CD14-positive monocyte (primary cell): ENCODE measurements around the gene CIP2A. TPM values are rescaled to one million over a fixed set of nuclear protein-coding genes. Genes with fewer than 3 reads are reported as not detected.

ENCODE experiments used
- DNase-seq, 3 donors: peaks; one replicate each; pipeline ENCODE4 v3.0.0-alpha.2; 2011 to 2022
- H2AFZ ChIP-seq: 2 replicates; pipeline ENCODE4 v1.6.0; 2012; ENCODE audit warnings: mild to moderate bottlenecking, low read depth, low read length, inconsistent platforms; ENCODE audit not compliant: insufficient read depth, poor library complexity, severe bottlenecking
- H3K27ac ChIP-seq, 2 donors: 1 replicate in 1 of 2; 2 replicates in 1 of 2; pipeline ENCODE4 v1.5.1; 2012 to 2013; ENCODE audit warnings: low read length in 2 of 2, control low read depth in 1 of 2, inconsistent platforms in 1 of 2, low read depth in 1 of 2, mild to moderate bottlenecking in 1 of 2
- H3K27me3 ChIP-seq, 2 donors: one replicate each; pipeline versions ENCODE4 v1.6.0 to v1.6.1; 2011 to 2013; ENCODE audit warnings: low read length in 2 of 2; ENCODE audit not compliant: control insufficient read depth in 2 of 2, insufficient read depth in 2 of 2
- H3K36me3 ChIP-seq, 2 donors: replicated peaks in 1 of 2; 1 replicate in 1 of 2; 2 replicates in 1 of 2; pipeline versions ENCODE4 v1.5.1 to v1.6.1; 2012 to 2013; ENCODE audit warnings: low read length in 2 of 2, control low read depth in 1 of 2, inconsistent platforms in 1 of 2, mild to moderate bottlenecking in 1 of 2; ENCODE audit not compliant: insufficient read depth in 2 of 2, control insufficient read depth in 1 of 2
- H3K4me1 ChIP-seq, 2 donors: 1 replicate in 1 of 2; 2 replicates in 1 of 2; pipeline versions ENCODE4 v1.5.1 to v1.6.1; 2012 to 2013; ENCODE audit warnings: low read length in 2 of 2, control low read depth in 1 of 2, inconsistent platforms in 1 of 2, mild to moderate bottlenecking in 1 of 2, moderate library complexity in 1 of 2; ENCODE audit not compliant: insufficient read depth in 2 of 2, control insufficient read depth in 1 of 2
- H3K4me2 ChIP-seq: replicated peaks from 2 replicates; pipeline ENCODE3; 2012; ENCODE audit warnings: low read length, moderate library complexity, mild to moderate bottlenecking; ENCODE audit not compliant: poor library complexity, severe bottlenecking; ENCODE audit errors: extremely low read depth
- H3K4me3 ChIP-seq, 3 experiments: fragments of 200-600 bp in 1 of 3; sonication (generic) in 1 of 3; replicated peaks in 1 of 3; 1 replicate in 2 of 3; 2 replicates in 1 of 3; pipeline ENCODE4 v1.5.1; 2011 to 2013; ENCODE audit warnings: low read length in 3 of 3, mild to moderate bottlenecking in 3 of 3, control low read depth in 2 of 3, low read depth in 2 of 3, inconsistent platforms in 1 of 3, moderate library complexity in 1 of 3
- H3K79me2 ChIP-seq: 2 replicates; pipeline ENCODE4 v1.6.0; 2012; ENCODE audit warnings: mild to moderate bottlenecking, control low read depth, inconsistent platforms, low read length, moderate library complexity; ENCODE audit not compliant: insufficient read depth
- H3K9ac ChIP-seq: 2 replicates; pipeline ENCODE4 v1.6.0; 2017; ENCODE audit warnings: low read length, mild to moderate bottlenecking; ENCODE audit not compliant: insufficient read depth, poor library complexity, severe bottlenecking
- H3K9me3 ChIP-seq, 2 donors: replicated peaks in 1 of 2; 1 replicate in 1 of 2; 2 replicates in 1 of 2; pipeline versions ENCODE4 v1.5.1 to v1.6.1; 2012 to 2013; ENCODE audit warnings: low read length in 2 of 2, control low read depth in 1 of 2; ENCODE audit not compliant: control insufficient read depth in 1 of 2, insufficient read depth in 1 of 2
- H4K20me1 ChIP-seq: 2 replicates; pipeline ENCODE4 v1.6.0; 2012; ENCODE audit warnings: mild to moderate bottlenecking, low read length, control low read depth, moderate library complexity; ENCODE audit not compliant: insufficient read depth
- H3K27ac Mint-ChIP-seq, 7 donors: one replicate each; pipeline ENCODE4 v1.8.0; 2020; ENCODE audit warnings: mild to moderate bottlenecking in 7 of 7, mixed read lengths in 7 of 7, moderate library complexity in 6 of 7, inconsistent platforms in 2 of 7
- H3K27me3 Mint-ChIP-seq, 3 donors: one replicate each; pipeline ENCODE4 v1.8.0; 2021 to 2022; ENCODE audit warnings: low read depth in 3 of 3, mild to moderate bottlenecking in 3 of 3, mixed read lengths in 3 of 3, moderate library complexity in 3 of 3, inconsistent platforms in 1 of 3
- H3K36me3 Mint-ChIP-seq, 2 donors: one replicate each; pipeline ENCODE4 v1.8.0; 2020; ENCODE audit warnings: mixed read lengths in 2 of 2, inconsistent platforms in 1 of 2, mild to moderate bottlenecking in 1 of 2
- H3K4me1 Mint-ChIP-seq: one replicate; pipeline ENCODE4 v1.8.0; 2020; ENCODE audit warnings: mild to moderate bottlenecking, mixed read lengths
- H3K4me3 Mint-ChIP-seq, 2 donors: one replicate each; pipeline ENCODE4 v1.8.0; 2020; ENCODE audit warnings: mild to moderate bottlenecking in 2 of 2, mixed read lengths in 2 of 2, moderate library complexity in 1 of 2
- H3K9me3 Mint-ChIP-seq, 7 donors: one replicate each; pipeline ENCODE4 v1.8.0; 2020 to 2022; ENCODE audit warnings: mixed read lengths in 7 of 7, mild to moderate bottlenecking in 6 of 7, moderate library complexity in 6 of 7, inconsistent platforms in 2 of 7
- WGBS: methylation state at CpG from one replicate; pipeline ENCODE4 v1.1.5; 2013; ENCODE audit warnings: missing lambda C conversion rate; ENCODE audit not compliant: insufficient coverage; 5-methylcytosine and 5-hydroxymethylcytosine counted together
- intact Hi-C, 2 donors: fragments of 100-400 bp; cut with micrococcal nuclease; formaldehyde crosslinking; loops; one replicate each; pipeline versions ENCODE4 v1.15.0 to v1.15.1; 2023
- polyA plus RNA-seq, 3 donors: library from polyadenylated mRNA; depleted of rRNA in 1 of 3; unstranded in 2 of 3; stranded (reverse) in 1 of 3; fragments of 300-500 nt in 2 of 3; fragments of >200 nt in 1 of 3; fragmentation: Illumina TruSeq in 2 of 3; gene quantifications; 1 replicate in 2 of 3; 2 replicates in 1 of 3; pipeline ENCODE4 v1.2.3, GENCODE V29; 2012 to 2021
- TF ChIP-seq, protein P1 (sequence below): fragments of 200-600 bp; IDR thresholded peaks from one replicate; pipeline ENCODE4 v1.8.0; 2022; ENCODE audit warnings: antibody characterized with exemption, mild to moderate bottlenecking

CIP2A gene
- polyA plus RNA-seq, 3 donors = 0.57 to 5.0 (median 1.3) TPM

DNA sequence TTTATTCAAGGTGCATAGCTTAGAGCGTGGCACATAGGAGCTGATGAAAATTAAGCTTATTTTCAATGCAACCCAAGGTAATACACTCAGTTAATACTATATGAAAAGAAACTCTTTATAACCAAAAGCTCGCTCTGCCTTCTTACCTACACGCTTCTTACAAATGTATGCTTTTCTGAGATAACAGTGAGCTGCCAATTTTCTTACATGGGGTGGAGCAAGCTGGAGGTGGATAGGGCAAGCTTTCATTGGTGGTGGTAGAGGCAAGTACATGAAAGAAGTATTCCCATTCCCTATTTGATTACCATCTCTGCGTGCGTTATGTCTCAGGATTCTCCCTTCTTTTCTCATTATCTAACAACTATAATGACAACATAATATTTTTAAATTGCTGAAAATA is 9.1 kb upstream of the CIP2A start:
- Mint-ChIP-seq H3K4me1 (peaks cover 15% of the 10 kb centered on the region), H3K27me3 (no peaks in the 10 kb centered on the region), H3K4me3 (no peak overlapping the region), H3K27ac (no peak overlapping the region), H3K36me3 (no peaks in the 10 kb centered on the region), H3K9me3 (peaks cover 0 to 8% (median 2%) of the 10 kb centered on the region in 7 donors)
- Histone ChIP-seq H3K27ac (no peak overlapping the region), H3K9ac (no peak overlapping the region), H3K9me3 (no peaks in the 10 kb centered on the region), H3K79me2 (no peaks in the 10 kb centered on the region), H3K4me1 (peaks cover 3 to 11% of the 10 kb centered on the region in 2 donors), H3K4me2 (no peak overlapping the region), H2AFZ (no peak overlapping the region), H3K4me3 (no peak overlapping the region), H4K20me1 (no peaks in the 10 kb centered on the region), H3K36me3 (no peaks in the 10 kb centered on the region), H3K27me3 (no peaks in the 10 kb centered on the region)
- TF ChIP-seq, protein P1, sequence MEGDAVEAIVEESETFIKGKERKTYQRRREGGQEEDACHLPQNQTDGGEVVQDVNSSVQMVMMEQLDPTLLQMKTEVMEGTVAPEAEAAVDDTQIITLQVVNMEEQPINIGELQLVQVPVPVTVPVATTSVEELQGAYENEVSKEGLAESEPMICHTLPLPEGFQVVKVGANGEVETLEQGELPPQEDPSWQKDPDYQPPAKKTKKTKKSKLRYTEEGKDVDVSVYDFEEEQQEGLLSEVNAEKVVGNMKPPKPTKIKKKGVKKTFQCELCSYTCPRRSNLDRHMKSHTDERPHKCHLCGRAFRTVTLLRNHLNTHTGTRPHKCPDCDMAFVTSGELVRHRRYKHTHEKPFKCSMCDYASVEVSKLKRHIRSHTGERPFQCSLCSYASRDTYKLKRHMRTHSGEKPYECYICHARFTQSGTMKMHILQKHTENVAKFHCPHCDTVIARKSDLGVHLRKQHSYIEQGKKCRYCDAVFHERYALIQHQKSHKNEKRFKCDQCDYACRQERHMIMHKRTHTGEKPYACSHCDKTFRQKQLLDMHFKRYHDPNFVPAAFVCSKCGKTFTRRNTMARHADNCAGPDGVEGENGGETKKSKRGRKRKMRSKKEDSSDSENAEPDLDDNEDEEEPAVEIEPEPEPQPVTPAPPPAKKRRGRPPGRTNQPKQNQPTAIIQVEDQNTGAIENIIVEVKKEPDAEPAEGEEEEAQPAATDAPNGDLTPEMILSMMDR = no peak
- no peak for DNase-seq
- intact Hi-C loops = no loop called here
- no CpG with 5 or more reads among the region's 5 CpGs for WGBS

DNA sequence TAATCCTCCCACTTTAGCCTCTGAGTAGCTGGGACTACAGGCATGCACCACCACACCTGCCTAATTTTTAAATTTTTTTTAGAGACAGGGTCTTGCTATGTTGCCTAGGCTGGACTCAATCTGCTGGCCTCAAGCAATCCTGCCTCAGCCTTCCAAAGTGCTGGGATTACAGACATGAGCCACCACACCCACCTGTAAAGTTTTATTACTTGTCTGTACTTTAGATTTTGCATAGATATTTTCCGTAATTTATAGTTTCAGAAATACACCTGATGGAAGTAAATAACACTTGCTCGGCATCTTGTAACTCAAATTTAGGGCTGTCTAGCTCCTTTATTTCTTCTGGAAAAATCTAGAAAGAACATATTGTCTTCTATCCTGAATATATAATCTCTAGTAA is 6.1 kb upstream of the CIP2A start:
- no peaks in the 10 kb centered on the region for H3K27me3 Mint-ChIP-seq
- H3K4me3 Mint-ChIP-seq = no peak overlapping the region
- H2AFZ ChIP-seq = no peak overlapping the region
- no peaks in the 10 kb centered on the region for H4K20me1 ChIP-seq
- H3K27me3 ChIP-seq = no peaks in the 10 kb centered on the region
- no peak overlapping the region for H3K27ac Mint-ChIP-seq
- no peaks in the 10 kb centered on the region for H3K36me3 Mint-ChIP-seq
- H3K79me2 ChIP-seq = peaks cover 2% of the 10 kb centered on the region
- no peak overlapping the region for H3K4me2 ChIP-seq
- WGBS = no CpG with 5 or more reads among the region's 2 CpGs
- H3K4me1 Mint-ChIP-seq = peaks cover 16% of the 10 kb centered on the region
- no peak for DNase-seq
- peaks cover 7 to 15% of the 10 kb centered on the region in 2 donors for H3K4me1 ChIP-seq
- no peaks in the 10 kb centered on the region for H3K9me3 ChIP-seq
- H3K36me3 ChIP-seq = no peaks in the 10 kb centered on the region
- no peak overlapping the region for H3K27ac ChIP-seq
- H3K4me3 ChIP-seq = no peak overlapping the region
- no peak overlapping the region for H3K9ac ChIP-seq
- TF ChIP-seq, protein P1 = no peak
- intact Hi-C loops = no loop called here
- no peaks in the 10 kb centered on the region for H3K9me3 Mint-ChIP-seq
